H1 (cell line): ENCODE measurements around the gene ZSCAN18. TPM values are rescaled to one million over a fixed set of nuclear protein-coding genes. Genes with fewer than 3 reads are reported as not detected.

Experiments used
- CTCF ChIA-PET: fragments of 300-600 bp; sonication (Branson Sonifier 250); formaldehyde crosslinking; loops from one replicate; lab custom pipeline; 2021; ENCODE audit not compliant: partially characterized antibody; lab: Charles Lee
- POLR2A ChIA-PET: fragments of 300-600 bp; sonication (Branson Sonifier 250); formaldehyde crosslinking; loops from one replicate; lab custom pipeline; 2021; ENCODE audit warnings: inconsistent platforms; ENCODE audit not compliant: partially characterized antibody; lab: Charles Lee
- DNase-seq, 2 experiments: peaks; one replicate each; pipeline versions ENCODE4 v3.0.0 to v3.0.0-alpha.2; 2010 to 2022; ENCODE audit warnings: low spot score in 2 of 2, low read depth in 1 of 2, mixed read lengths in 1 of 2
- FAIRE-seq: peaks from 2 replicates; lab custom pipeline; 2011; peaks lifted over from hg19 to GRCh38; lab: Jason Lieb, UNC
- H2AFZ ChIP-seq: 2 replicates; pipeline ENCODE4 v1.8.1; 2012; ENCODE audit warnings: low read length, inconsistent platforms
- H2AK5ac ChIP-seq: 2 replicates; pipeline ENCODE4 v1.6.1; 2013; ENCODE audit warnings: low read depth, low read length
- H2BK120ac ChIP-seq: replicated peaks from 2 replicates; pipeline ENCODE3; 2013; ENCODE audit warnings: low read depth, low read length, inconsistent platforms
- H2BK12ac ChIP-seq: 2 replicates; pipeline ENCODE4 v1.6.1; 2013; ENCODE audit warnings: low read depth, low read length
- H2BK15ac ChIP-seq: 2 replicates; pipeline ENCODE4 v1.6.1; 2013; ENCODE audit warnings: low read length
- H2BK20ac ChIP-seq: 2 replicates; pipeline ENCODE4 v1.6.1; 2013; ENCODE audit warnings: low read length
- H2BK5ac ChIP-seq: 2 replicates; pipeline ENCODE4 v1.6.1; 2013; ENCODE audit warnings: low read depth, low read length
- H3K14ac ChIP-seq: 2 replicates; pipeline ENCODE4 v1.6.1; 2013; ENCODE audit warnings: inconsistent platforms; ENCODE audit not compliant: insufficient read length
- H3K18ac ChIP-seq: 2 replicates; pipeline ENCODE4 v1.6.1; 2013; ENCODE audit warnings: low read length; ENCODE audit errors: extremely low read depth
- H3K23ac ChIP-seq: 2 replicates; pipeline ENCODE4 v1.6.1; 2013; ENCODE audit warnings: inconsistent platforms; ENCODE audit not compliant: insufficient read length
- H3K23me2 ChIP-seq: 2 replicates; pipeline ENCODE4 v1.6.1; 2013; ENCODE audit warnings: low read depth, low read length
- H3K27ac ChIP-seq: 2 replicates; pipeline ENCODE4 v1.6.1; 2011; ENCODE audit warnings: low read depth, low read length, inconsistent platforms
- H3K27me3 ChIP-seq, 4 experiments: replicated peaks in 1 of 4; 1 replicate in 1 of 4; 2 replicates in 3 of 4; pipeline versions ENCODE4 v1.6.1 to v1.8.1; 2011 to 2013; ENCODE audit warnings: low read length in 3 of 4, mild to moderate bottlenecking in 3 of 4, inconsistent platforms in 2 of 4, mixed read lengths in 2 of 4, moderate library complexity in 1 of 4; ENCODE audit not compliant: control insufficient read depth in 3 of 4, insufficient read depth in 3 of 4; ENCODE audit errors: extremely low read depth in 1 of 4
- H3K36me3 ChIP-seq, 4 experiments: 2 replicates each; pipeline versions ENCODE4 v1.6.1 to v1.8.1; 2011 to 2013; ENCODE audit warnings: mild to moderate bottlenecking in 4 of 4, low read length in 3 of 4, moderate library complexity in 2 of 4, control low read depth in 1 of 4, inconsistent platforms in 1 of 4; ENCODE audit not compliant: insufficient read depth in 4 of 4, control insufficient read depth in 2 of 4
- H3K4ac ChIP-seq: replicated peaks from 2 replicates; pipeline ENCODE3; 2013; ENCODE audit warnings: low read length, low read depth, mixed read lengths, inconsistent platforms; ENCODE audit not compliant: insufficient read length
- H3K4me1 ChIP-seq, 4 experiments: replicated peaks in 1 of 4; 1 replicate in 1 of 4; 2 replicates in 3 of 4; pipeline versions ENCODE4 v1.6.1 to v1.8.1; 2011 to 2013; ENCODE audit warnings: low read length in 3 of 4, inconsistent platforms in 2 of 4, mixed read lengths in 1 of 4; ENCODE audit not compliant: insufficient read depth in 4 of 4, control insufficient read depth in 3 of 4
- H3K4me2 ChIP-seq, 2 experiments: 2 replicates each; pipeline versions ENCODE4 v1.6.1 to v1.8.1; 2011 to 2013; ENCODE audit warnings: low read depth in 2 of 2, low read length in 2 of 2, control low read depth in 1 of 2, inconsistent platforms in 1 of 2, mild to moderate bottlenecking in 1 of 2; ENCODE audit not compliant: insufficient read depth in 1 of 2
- H3K4me3 ChIP-seq, 4 experiments: fragments of 200-600, 300-600 bp in 1 of 4; sonication (generic), shearing (Covaris generic), sonication (Bioruptor Twin) in 1 of 4; 2 replicates each; pipeline versions ENCODE4 v1.5.1 to v1.8.1; 2011 to 2016; ENCODE audit warnings: low read length in 4 of 4, low read depth in 3 of 4, control low read depth in 2 of 4, inconsistent platforms in 2 of 4, mild to moderate bottlenecking in 2 of 4, mixed read lengths in 1 of 4, moderate library complexity in 1 of 4; ENCODE audit not compliant: insufficient read depth in 2 of 4; ENCODE audit errors: extremely low read depth in 1 of 4
- H3K56ac ChIP-seq: replicated peaks from 2 replicates; pipeline ENCODE3; 2013; ENCODE audit warnings: low read depth, mild to moderate bottlenecking, mixed read lengths, low read length, inconsistent platforms; ENCODE audit not compliant: insufficient read length
- H3K79me1 ChIP-seq: 2 replicates; pipeline ENCODE4 v1.6.1; 2013; ENCODE audit warnings: low read depth, low read length, control low read depth
- H3K79me2 ChIP-seq, 2 experiments: 2 replicates each; pipeline versions ENCODE4 v1.6.1 to v1.8.1; 2012 to 2013; ENCODE audit warnings: low read length in 2 of 2, mild to moderate bottlenecking in 2 of 2, inconsistent platforms in 1 of 2; ENCODE audit not compliant: insufficient read depth in 2 of 2, control insufficient read depth in 1 of 2
- H3K9ac ChIP-seq, 4 experiments: replicated peaks in 1 of 4; 1 replicate in 1 of 4; 2 replicates in 3 of 4; pipeline versions ENCODE4 v1.6.1 to v1.8.1; 2011 to 2013; ENCODE audit warnings: low read depth in 3 of 4, low read length in 3 of 4, control low read depth in 2 of 4, mild to moderate bottlenecking in 2 of 4, moderate library complexity in 2 of 4, inconsistent platforms in 1 of 4; ENCODE audit errors: extremely low read depth in 1 of 4
- H3K9me3 ChIP-seq, 2 experiments: 2 replicates each; pipeline versions ENCODE4 v1.6.1 to v1.8.1; 2012 to 2013; ENCODE audit warnings: mild to moderate bottlenecking in 2 of 2, moderate library complexity in 2 of 2, control low read depth in 1 of 2, inconsistent platforms in 1 of 2, low read depth in 1 of 2, low read length in 1 of 2, mixed read lengths in 1 of 2; ENCODE audit not compliant: insufficient read depth in 2 of 2
- H4K20me1 ChIP-seq, 2 experiments: replicated peaks in 1 of 2; 2 replicates each; pipeline versions ENCODE3 to v1.8.1; 2011 to 2013; ENCODE audit warnings: inconsistent platforms in 2 of 2, low read length in 2 of 2, mild to moderate bottlenecking in 1 of 2; ENCODE audit not compliant: insufficient read depth in 2 of 2, control insufficient read depth in 1 of 2
- H4K5ac ChIP-seq: 2 replicates; pipeline ENCODE4 v1.6.1; 2013; ENCODE audit warnings: low read length, low read depth, mixed read lengths, inconsistent platforms; ENCODE audit not compliant: insufficient read length
- H4K8ac ChIP-seq: 2 replicates; pipeline ENCODE4 v1.8.0; 2013; ENCODE audit warnings: mild to moderate bottlenecking, moderate library complexity, low read length, inconsistent platforms; ENCODE audit not compliant: insufficient read depth; ENCODE audit errors: extremely low read depth
- H4K91ac ChIP-seq: replicated peaks from 2 replicates; pipeline ENCODE3; 2013; ENCODE audit warnings: low read length, mixed read lengths, inconsistent platforms; ENCODE audit not compliant: insufficient read length
- RXRA ChIP-seq: IDR thresholded peaks from 2 replicates; pipeline ENCODE4 v1.6.1; 2011; ENCODE audit warnings: low read depth, mild to moderate bottlenecking, low read length, moderate library complexity; ENCODE audit not compliant: insufficient read depth
- WGBS, 2 experiments: shearing (Covaris generic) in 1 of 2; methylation state at CpG; one replicate each; pipeline versions ENCODE4 v1.1.6 to v1.1.7; 2013 to 2015; ENCODE audit warnings: low lambda C conversion rate in 2 of 2, mixed read lengths in 2 of 2, inconsistent platforms in 1 of 2, low coverage in 1 of 2, missing lambda C conversion rate in 1 of 2; ENCODE audit not compliant: insufficient replicate concordance in 2 of 2, insufficient coverage in 1 of 2, insufficient read length in 1 of 2; ENCODE audit errors: extremely low coverage in 1 of 2, missing lambda C conversion rate in 1 of 2; 5-methylcytosine and 5-hydroxymethylcytosine counted together
- polyA plus RNA-seq, 7 experiments: library from polyadenylated mRNA; depleted of rRNA in 3 of 7; stranded (reverse) in 5 of 7; unstranded in 2 of 7; fragments of >200 nt in 5 of 7; fragments of 200-250 nt in 2 of 7; gene quantifications; 1 replicate in 5 of 7; 2 replicates in 1 of 7; 4 replicates in 1 of 7; pipeline versions ENCODE4 v1.2.1 to v1.2.3, GENCODE V29; 2011 to 2013; ENCODE audit warnings: missing spikeins in 2 of 7, mixed read lengths in 2 of 7
- total RNA-seq: library from RNA; stranded (reverse); fragmentation: NEBNext Ultra II Directional; extraction: Animal tissue kit (Norgen Biotek cat#: 25700); gene quantifications from 2 replicates; pipeline ENCODE4 v1.2.1, GENCODE V29; 2021

Gene ZSCAN18
- total and polyA plus RNA-seq, 2 of the 8 experiments (the other 6 are each of a cell fraction or from before 2014, with no cell fraction given) = 37.0 to 41.4 TPM

DNA sequence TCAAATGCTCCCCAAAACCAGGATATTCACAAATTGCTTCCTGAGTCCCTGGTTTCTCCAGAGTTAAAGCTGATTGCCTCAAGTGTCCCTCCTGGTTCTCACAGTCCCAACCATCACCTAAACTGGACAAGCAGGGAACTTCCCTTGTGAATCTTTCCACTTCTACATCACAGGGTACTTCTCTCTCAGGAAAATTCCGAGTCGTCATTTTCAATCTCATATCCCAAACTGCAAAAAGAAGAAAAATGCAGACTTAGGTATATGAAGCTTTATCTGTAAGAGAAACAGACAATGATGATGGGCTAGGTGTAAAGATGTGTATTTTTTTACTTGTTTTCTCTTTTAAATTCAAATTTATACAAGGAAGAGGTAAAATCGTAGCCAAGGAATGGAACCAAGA is 31.3 kb upstream of the ZSCAN18 start:
- H3K27me3 ChIP-seq = no peaks in the 10 kb centered on the region
- H3K27ac ChIP-seq = no peak overlapping the region
- no peak for FAIRE-seq
- no peak overlapping the region for H3K18ac ChIP-seq
- no peak overlapping the region for H2BK15ac ChIP-seq
- no peak overlapping the region for H4K5ac ChIP-seq
- no peak overlapping the region for H4K91ac ChIP-seq
- no peak overlapping the region for H4K8ac ChIP-seq
- no peak overlapping the region for H2AK5ac ChIP-seq
- no peak overlapping the region for H2BK120ac ChIP-seq
- peaks cover 85 to 97% of the 10 kb centered on the region in 2 experiments for H3K9me3 ChIP-seq
- H3K23ac ChIP-seq = no peak overlapping the region
- no peaks in the 10 kb centered on the region for H3K23me2 ChIP-seq
- ChIA-PET POLR2A (no interaction called here), CTCF (interaction anchor here (0.9 kb wide), 1 partner anchor 118 kb away, joined by 3 read pairs; no protein-coding TSS in a partner anchor)
- H3K4me2 ChIP-seq = no peak overlapping the region
- H3K36me3 ChIP-seq = peaks cover 12 to 77% (median 35%) of the 10 kb centered on the region in 4 experiments
- H3K14ac ChIP-seq = no peak overlapping the region
- no peak overlapping the region for H2BK12ac ChIP-seq
- H3K9ac ChIP-seq = no peak overlapping the region
- no peak overlapping the region for H2BK20ac ChIP-seq
- DNase-seq = no peak
- no peak overlapping the region for H3K4ac ChIP-seq
- H3K4me1 ChIP-seq = no peaks in the 10 kb centered on the region
- H2AFZ ChIP-seq = no peak overlapping the region
- no peak overlapping the region for H3K56ac ChIP-seq
- no peak overlapping the region for H2BK5ac ChIP-seq
- H3K4me3 ChIP-seq = peak overlapping the region in 1 of 4 experiments; percentile 14; a peak in 1 of 8 replicates
- 98% methylated on average over 3 of the region's 3 CpGs; no CpG with 5 or more reads in 1 of the 2 experiments for WGBS, 2 experiments
- no peaks in the 10 kb centered on the region for H3K79me1 ChIP-seq
- no peaks in the 10 kb centered on the region for H4K20me1 ChIP-seq
- no peaks in the 10 kb centered on the region for H3K79me2 ChIP-seq
- no peak for TF ChIP-seq RXRA
